ENCODE data around the gene CAMSAP3. TPM values are rescaled to one million over a fixed set of nuclear protein-coding genes. Genes with fewer than 3 reads are reported as not detected.

CAMSAP3 gene
- total RNA-seq, 1 experiment from 2014 or later = 16.6 TPM

- POLR2A ChIA-PET (ENCODE audit: unreplicated experiment) = no interaction called here
Measured at GRCh38 chr19:7605490-7606222, 10.0 kb downstream of the CAMSAP3 start.

GRCh38 chr19:7606289-7606688 is 10.6 kb downstream of the CAMSAP3 start:
- no peaks in the 10 kb centered on the region for H3K9me2 ChIP-seq (replicated peaks; ENCODE audit: low read length)
- ChIA-PET CTCF (no interaction called here), POLR2A (ENCODE audit: unreplicated experiment) (no interaction called here)
- H3K27ac ChIP-seq (ENCODE audit: low read length) = no peak overlapping the region
- H3K79me2 ChIP-seq (ENCODE audit: low read length) = peaks cover 5% of the 10 kb centered on the region
- peaks cover 7% of the 10 kb centered on the region; the same call in 1 of the 2 replicates for H4K20me1 ChIP-seq (ENCODE audit: low read length)
- BruUV-seq (replicated peaks) = no TSS peak
- H3K9ac ChIP-seq (ENCODE audit: low read length) = no peak overlapping the region
- H3K4me1 ChIP-seq (ENCODE audit: insufficient read depth, low read length) = no peaks in the 10 kb centered on the region
- H3K36me3 ChIP-seq (ENCODE audit: low read depth, low read length) = peaks cover 4% of the 10 kb centered on the region; the same call in 1 of the 2 replicates
- DNase-seq (no peak), ATAC-seq (no peak)
- no peak overlapping the region for H3K4me2 ChIP-seq (ENCODE audit: low read length)
- no peaks in the 10 kb centered on the region for H3K27me3 ChIP-seq (ENCODE audit: low read length)
- H3F3A ChIP-seq (ENCODE audit: low read length, unreplicated experiment) = no peaks in the 10 kb centered on the region
- no peak overlapping the region for H3K4me3 ChIP-seq (ENCODE audit: low read length)
- no peak for TF ChIP-seq EZH2 (IDR thresholded peaks at IDR 0.05; ENCODE audit: low read length, unreplicated experiment)
- TF ChIP-seq EZH2phosphoT487 (IDR thresholded peaks at IDR 0.05; ENCODE audit: borderline replicate concordance, low read length) = no peak
- TF ChIP-seq, protein P1, sequence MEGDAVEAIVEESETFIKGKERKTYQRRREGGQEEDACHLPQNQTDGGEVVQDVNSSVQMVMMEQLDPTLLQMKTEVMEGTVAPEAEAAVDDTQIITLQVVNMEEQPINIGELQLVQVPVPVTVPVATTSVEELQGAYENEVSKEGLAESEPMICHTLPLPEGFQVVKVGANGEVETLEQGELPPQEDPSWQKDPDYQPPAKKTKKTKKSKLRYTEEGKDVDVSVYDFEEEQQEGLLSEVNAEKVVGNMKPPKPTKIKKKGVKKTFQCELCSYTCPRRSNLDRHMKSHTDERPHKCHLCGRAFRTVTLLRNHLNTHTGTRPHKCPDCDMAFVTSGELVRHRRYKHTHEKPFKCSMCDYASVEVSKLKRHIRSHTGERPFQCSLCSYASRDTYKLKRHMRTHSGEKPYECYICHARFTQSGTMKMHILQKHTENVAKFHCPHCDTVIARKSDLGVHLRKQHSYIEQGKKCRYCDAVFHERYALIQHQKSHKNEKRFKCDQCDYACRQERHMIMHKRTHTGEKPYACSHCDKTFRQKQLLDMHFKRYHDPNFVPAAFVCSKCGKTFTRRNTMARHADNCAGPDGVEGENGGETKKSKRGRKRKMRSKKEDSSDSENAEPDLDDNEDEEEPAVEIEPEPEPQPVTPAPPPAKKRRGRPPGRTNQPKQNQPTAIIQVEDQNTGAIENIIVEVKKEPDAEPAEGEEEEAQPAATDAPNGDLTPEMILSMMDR (conservative IDR thresholded peaks at IDR 0.05; ENCODE audit: low read depth, low read length) = no peak
- intact Hi-C loops (cut with micrococcal nuclease) = no loop called here
- no peak overlapping the region for H2AFZ ChIP-seq (ENCODE audit: low read length)
- no peaks in the 10 kb centered on the region for H3K9me3 ChIP-seq (ENCODE audit: low read length)

More at GRCh38 chr19:7605490-7606222, 10.0 kb downstream of the CAMSAP3 start:
- Histone ChIP-seq H3K36me3 (ENCODE audit: low read depth, low read length) (peaks cover 4% of the 10 kb centered on the region; the same call in 1 of the 2 replicates), H2AFZ (ENCODE audit: low read length) (no peak overlapping the region), H3F3A (ENCODE audit: low read length, unreplicated experiment) (no peaks in the 10 kb centered on the region), H3K79me2 (ENCODE audit: low read length) (peaks cover 5% of the 10 kb centered on the region), H3K9ac (ENCODE audit: low read length) (no peak overlapping the region), H3K4me1 (ENCODE audit: insufficient read depth, low read length) (no peaks in the 10 kb centered on the region), H3K4me3 (ENCODE audit: low read length) (no peak overlapping the region), H3K27ac (ENCODE audit: low read length) (no peak overlapping the region), H3K4me2 (ENCODE audit: low read length) (no peak overlapping the region), H3K27me3 (ENCODE audit: low read length) (no peaks in the 10 kb centered on the region), H3K9me2 (replicated peaks; ENCODE audit: low read length) (no peaks in the 10 kb centered on the region), H3K9me3 (ENCODE audit: low read length) (no peaks in the 10 kb centered on the region), H4K20me1 (ENCODE audit: low read length) (peaks cover 7% of the 10 kb centered on the region; the same call in 1 of the 2 replicates)
- DNase-seq (peak; percentile 71), ATAC-seq (peak; percentile 83)
- intact Hi-C loops (cut with micrococcal nuclease) = no loop called here
- no TSS peak for BruUV-seq (replicated peaks)
- TF ChIP-seq EZH2 (IDR thresholded peaks at IDR 0.05; ENCODE audit: low read length, unreplicated experiment) (no peak), EZH2phosphoT487 (IDR thresholded peaks at IDR 0.05; ENCODE audit: borderline replicate concordance, low read length) (no peak)
- TF ChIP-seq, protein P1 (conservative IDR thresholded peaks at IDR 0.05; ENCODE audit: low read depth, low read length) = no peak
- CTCF ChIA-PET = interaction anchor here (0.9 to 1.0 kb wide), 3 partner anchors 37 to 99 kb away, joined by 4 to 6 read pairs (median 5); partner anchors contain the start of gene TRAPPC5
